SKM-1 (cell line): Measurements from ENCODE around the gene SGMS1.
"Not testable (repeated sequence)": the region's sequence is repeated elsewhere in the genome, so short reads cannot be mapped to it uniquely, and the experiment has no call there.

Experiments used
- DNase-seq: peaks from one replicate; lab custom pipeline; 2025; ENCODE audit not compliant: unreplicated experiment; lab: John Stamatoyannopoulos, UW

The SGMS1 gene

DNA sequence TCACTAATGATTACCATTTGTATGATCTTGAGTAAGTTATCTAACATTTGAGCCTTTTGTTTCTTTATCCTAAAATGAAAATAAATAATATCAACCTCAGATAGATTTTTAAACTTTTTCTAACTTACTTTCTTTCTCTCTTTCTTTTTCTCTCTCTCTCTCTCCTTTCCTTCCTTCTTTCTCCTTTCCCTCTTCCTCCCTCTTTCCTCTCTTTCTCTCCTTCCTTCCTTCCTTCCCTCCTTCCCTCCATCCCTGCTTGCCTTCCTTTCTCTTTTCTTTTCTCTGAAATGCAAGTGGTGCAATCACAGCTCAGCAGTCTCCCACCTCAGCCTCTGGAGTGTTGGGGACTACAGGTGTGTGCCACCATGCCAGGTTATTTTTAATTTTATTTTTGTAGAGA, 239.5 kb downstream of the SGMS1 start:
- DNase-seq = no peak

DNA sequence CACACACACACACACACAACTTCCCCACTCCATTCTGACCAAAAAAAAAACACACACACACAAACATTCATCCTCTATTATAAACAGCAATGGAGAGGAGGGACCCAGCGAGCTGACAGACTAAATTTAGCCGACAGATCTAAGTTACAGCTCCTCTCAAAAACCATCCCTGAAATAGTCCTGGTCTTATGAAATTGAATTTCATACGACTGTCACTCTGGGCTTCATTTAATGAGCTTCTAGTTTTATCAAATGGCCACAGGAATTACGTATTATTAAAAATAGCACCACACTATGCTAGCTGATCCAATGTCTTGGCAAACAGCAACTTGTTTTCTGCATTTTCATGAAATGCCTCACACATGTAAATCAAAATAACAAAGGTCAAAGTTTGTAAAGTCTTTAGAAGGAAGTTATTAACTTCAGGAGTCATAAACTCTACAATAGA, 241.2 kb downstream of the SGMS1 start:
- DNase-seq = no peak

DNA sequence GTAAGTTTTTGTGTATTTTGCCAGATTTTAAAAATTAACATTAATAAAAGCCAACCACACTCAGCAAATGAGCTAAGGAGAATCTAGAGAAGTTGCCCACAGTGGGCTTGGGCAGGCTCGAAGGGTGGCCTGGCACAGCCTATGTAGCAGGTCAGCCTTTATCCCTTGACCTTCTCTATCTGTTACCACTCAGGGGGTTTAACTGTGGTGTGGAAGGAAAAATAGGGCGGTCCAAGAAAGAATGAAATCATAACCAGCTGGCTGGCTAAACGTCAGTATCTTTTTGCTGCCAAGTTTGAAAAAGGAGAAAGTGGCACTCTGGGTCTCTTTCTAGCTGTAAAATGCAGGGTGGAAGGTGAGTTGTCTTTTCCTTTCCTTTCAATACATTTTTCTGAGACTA, 242.1 kb downstream of the SGMS1 start:
- DNase-seq = no peak

DNA sequence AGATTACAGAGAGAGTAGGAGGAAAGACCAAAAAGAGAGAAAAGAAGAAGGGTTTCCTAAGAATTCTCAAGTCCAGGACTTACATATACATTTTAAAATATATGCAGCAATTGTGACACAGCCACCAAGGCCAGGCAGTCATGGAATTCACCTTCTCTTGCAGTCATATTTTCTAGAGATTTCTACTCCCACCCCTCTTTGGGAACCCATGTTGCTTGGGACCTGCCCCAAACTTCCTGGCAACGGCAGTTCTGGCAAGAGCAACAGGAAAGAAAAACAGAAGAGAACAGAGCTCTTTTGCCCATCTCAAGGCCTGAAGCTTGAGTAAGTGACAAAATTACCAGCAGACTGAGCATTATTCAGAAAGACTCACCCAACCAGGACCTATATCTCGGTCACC, 244.1 kb downstream of the SGMS1 start:
- no peak for DNase-seq

DNA sequence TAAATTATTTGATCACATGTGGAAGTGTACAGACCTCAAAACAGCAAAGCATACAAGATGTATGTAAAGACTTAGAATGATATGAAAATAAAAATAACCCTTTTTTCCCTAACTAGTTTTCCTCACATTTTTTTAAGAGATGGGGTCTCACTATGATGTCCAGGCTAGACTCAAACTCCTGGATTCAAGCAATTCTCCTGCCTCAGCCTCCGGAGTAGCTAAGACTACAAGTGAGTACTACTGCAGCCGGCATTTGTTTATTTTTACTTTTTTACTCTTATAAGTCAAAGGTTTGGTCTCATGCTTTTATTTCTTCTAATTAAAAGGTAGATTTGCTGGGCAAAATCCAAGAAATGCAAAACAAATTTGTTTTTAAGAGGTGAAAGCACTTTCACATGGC, 248.0 kb downstream of the SGMS1 start:
- no peak for DNase-seq

DNA sequence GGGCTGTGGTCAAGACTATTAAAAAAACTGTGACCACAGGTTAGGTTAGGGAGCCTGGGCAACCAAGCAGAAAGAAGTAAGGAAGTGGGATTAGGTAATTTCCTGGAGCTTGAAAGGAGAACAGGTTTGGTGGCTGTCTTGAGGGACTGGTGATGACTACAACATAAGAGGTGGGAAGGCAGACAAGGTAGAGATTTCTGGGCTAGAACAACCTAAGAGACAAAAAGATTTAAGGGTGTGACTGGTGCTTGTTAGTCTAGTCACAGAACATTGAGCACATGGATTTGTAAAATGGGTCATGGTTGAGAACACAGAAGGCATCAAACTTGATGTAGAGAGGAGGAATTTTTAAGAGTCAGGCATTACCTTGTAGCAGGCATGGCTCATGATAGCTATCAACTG, 248.7 kb downstream of the SGMS1 start:
- peak; percentile 48 for DNase-seq

DNA sequence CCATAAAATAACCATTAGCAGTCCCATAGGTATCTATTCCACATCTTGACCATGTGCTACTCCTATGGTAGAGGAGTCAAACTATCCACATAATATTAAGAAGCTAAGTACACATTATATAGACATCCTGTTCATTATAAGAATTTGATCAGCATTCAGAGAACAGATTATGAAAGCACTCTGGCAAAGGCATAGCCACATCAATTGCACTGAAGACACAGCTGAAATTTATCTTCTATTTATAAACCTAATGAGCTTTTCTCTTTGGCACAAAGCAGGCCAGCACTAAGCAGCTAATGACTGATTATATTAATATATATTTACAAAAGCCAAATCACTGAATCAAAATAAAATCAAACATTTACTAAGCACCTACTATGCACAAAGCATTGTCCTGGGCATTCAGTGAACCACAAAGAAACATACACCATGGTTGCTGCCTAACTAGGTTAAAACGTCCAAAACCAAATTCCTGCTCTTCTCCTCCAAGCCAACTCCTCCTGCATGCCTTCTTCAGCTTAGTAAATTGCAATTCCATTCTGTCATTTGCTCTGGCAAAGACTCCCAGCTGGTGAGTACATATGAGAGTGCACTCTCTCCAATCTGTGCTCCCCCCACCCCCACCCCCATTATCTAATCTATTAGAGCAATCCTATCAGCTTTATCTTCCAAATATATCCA, 249.8 kb downstream of the SGMS1 start:
- no peak for DNase-seq

DNA sequence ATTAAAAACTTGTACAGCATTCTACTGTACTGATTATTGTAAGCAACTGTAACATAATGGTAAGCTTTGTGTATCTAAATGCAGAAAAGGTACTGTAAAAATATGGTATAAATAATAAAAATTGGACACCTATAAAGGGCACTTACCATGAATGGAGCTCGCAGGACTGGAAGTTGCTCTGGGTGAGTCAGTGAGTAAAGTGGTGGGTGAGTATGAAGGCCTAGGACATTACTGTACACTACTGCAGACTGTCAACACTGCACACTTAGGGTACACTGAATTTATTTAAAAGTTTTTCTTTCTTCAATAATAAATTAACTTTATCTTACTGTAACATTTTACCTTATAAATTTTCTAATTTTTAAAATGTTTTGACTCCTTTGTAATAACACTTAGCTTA, 253.8 kb downstream of the SGMS1 start:
- no peak for DNase-seq

DNA sequence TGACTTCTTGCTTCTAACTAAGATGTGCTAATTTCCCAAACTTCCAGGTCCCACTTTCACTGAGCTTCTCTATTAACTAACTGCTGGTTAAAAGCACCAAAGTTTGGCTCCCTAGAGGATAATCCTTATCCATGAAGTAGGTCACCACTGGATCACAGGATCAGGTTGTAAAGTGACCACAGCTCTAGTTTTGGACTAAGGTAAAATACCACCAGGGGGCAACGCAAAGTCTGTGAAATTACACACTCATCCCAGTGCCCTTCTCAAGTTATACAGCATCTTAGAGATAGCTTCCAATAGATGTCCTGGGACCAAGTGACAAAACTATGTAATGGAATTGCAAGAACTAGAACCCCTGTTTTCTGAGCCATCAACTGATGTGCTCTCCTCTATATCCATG, 256.0 kb downstream of the SGMS1 start:
- DNase-seq = peak; percentile 16

DNA sequence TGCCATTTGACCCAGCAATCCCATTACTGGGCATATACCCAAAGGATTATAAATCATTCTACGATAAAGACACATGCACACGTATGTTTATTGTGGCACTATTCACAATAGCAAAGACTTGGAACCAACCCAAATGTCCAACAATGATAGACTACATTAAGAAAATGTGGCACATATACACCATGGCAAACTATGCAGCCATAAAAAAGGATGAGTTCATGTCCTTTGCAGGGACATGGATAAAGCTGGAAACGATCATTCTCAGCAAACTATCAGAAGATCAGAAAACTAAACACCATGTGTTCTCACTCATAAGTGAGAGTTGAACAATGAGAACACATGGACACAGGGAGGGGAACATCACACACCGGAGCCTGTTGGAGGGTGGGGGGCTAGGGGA, 257.3 kb downstream of the SGMS1 start:
- not testable (repeated sequence) for DNase-seq

DNA sequence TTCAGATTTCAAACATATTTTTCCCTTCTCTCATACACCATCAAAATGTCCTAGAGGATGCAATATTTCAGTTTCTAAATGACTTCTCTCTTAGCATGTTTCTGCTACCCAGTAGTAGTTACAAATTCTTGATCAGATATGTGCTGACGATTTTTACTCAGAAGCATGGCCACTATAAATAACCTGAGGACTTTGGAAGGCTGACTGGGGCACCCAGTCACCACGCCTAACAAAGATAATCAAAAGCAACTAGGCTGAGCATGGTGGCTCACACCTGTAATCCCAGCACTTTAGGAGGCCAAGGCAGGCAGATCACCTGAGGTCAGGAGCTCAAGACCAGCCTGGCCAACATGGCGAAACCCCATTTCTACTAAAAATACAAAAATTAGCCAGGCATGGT, 259.0 kb downstream of the SGMS1 start:
- DNase-seq = not testable (repeated sequence)

DNA sequence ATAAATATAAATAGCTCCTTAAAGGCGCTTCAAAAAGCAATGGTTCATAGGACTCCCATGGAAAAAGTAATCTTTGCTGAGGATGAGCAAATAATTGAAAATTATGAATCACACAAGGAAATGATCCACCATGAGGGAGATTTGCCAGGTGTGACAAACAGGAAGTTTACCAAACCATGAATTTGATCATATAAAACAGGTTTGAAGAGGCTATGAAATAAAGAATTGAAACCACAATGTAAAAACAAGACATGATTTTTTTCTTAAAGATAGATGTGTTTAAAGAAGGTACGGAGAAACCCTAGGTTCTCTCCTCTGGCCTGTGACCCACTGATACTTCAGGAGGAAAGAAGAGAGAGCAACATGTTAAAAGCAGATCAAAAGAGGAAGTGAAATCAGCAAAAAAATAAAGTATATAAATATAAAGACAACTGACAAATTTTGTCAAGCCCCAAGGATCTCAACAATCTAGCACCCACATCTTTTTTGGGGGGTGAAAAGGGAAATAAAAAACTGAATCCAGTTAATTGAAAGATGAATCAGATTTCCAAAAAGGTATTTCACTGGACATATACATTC, 261.1 kb downstream of the SGMS1 start:
- DNase-seq = no peak

DNA sequence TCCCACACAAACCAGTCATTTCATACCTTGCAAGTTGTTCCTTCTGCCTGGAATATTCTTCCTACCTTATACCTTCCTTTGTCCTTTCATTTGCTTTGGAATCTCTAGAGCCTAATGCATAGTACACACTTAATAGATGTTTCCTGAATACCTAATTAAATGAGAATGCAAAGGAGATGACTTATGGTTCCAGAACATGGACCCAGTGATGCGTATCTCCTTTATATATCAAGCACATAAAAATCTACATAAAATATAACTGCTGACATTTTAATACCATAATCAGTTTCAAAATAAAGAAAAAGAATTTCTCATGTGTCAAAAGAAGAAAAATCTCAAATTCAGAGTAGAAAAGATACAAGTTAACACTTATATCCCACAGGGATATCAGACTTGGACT, 261.8 kb downstream of the SGMS1 start:
- DNase-seq = no peak

DNA sequence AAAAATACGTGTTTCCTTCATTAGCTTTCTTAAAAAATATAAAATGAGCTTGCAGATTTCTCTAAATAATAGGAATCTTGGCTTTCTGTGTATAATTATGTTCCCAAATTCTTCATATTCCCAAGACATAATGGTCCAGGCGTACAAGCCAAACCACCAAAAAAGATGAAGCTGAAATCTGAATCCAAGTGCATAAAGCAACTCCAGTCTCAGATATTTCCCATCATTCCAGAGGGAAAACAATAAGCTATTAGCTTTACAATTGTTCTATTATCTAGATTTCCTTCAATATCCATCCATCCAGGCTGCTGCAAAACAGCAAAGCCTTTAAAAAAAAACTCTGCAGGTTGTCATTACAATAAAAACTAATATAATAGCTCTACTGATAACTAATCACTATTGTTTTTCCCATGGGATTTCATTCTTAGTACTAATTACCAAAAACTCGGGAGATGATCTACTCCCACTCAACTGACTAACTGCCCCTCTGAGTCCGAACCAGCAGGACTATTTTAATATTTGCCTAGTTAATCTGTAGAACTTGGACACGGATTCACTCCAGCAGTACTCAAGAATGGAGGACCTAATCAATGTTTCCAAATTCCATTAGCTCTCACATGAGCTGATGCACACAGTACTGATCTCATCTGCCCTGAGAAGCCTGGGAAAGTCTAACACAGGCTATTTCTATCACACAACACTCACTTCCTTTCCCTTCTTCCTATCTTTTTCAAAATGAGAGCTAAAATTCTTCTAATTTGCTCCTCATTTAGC, 263.5 kb downstream of the SGMS1 start:
- no peak for DNase-seq

DNA sequence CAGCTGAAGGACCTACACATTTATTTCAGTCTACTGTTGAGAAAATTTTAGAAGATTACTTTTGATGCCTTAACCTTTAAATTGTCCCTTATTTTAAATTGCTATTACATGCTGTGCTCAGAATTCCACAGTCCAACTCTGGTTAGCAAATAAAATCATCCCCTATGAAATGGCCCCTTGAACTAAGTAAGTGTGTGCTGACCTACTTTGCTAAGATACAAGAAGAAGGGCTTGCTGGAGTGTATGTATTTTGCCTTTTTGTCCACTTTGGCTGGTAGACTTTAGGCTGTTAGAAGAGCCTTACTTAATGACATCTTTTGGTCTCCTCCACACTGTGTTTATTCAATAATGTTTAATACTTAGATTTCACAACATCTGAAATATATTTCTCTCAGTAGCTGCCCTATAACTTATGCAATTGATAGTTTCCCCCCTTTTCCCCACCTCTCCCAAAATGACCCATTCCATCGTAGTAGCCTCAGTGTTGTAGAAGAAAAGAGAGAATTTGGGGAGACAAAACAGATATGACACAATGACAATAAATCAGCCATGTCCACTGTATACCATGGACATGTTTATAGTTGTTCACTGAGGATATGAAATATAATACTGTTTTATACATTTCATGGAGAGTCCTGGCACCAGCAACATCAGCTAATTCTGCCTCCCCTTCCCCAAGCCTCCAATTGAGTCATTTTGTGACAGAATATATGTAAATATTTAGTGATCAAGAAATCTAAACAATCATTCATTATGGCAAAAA, 264.6 kb downstream of the SGMS1 start:
- DNase-seq = no peak

DNA sequence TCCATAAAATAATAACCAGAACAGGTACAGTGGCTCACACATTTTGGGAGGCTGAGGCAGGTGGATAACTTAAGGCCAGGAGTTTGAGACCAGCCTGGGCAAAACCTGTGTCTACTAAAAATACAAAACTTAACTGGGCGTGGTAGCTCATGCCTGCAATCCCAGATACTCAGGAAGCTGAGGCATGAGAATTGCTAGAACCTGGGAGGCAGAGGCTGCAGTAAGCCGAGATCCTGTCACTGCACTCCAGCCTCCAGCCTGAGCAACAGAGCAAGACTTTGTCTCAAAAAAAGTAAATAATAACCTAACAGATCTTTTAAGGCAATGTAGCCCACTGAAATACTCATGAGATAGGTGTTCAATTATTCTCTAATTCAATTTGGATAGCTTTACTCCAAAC, 265.3 kb downstream of the SGMS1 start:
- no peak for DNase-seq

DNA sequence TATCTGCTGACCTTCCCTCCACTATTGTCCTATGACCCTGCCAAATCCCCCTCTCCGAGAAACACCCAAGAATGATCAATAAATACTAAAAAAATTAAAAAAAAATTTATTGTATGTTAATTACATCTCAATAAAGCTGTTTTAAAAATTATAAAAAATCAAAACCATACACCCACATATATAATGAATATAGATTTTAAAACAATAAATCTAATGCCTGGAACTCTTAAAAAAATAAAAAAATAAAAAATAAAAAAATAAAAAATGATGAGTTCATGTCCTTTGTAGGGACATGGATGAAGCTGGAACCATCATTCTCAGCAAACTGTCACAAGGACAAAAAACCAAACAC, 267.3 kb downstream of the SGMS1 start:
- not testable (repeated sequence) for DNase-seq

DNA sequence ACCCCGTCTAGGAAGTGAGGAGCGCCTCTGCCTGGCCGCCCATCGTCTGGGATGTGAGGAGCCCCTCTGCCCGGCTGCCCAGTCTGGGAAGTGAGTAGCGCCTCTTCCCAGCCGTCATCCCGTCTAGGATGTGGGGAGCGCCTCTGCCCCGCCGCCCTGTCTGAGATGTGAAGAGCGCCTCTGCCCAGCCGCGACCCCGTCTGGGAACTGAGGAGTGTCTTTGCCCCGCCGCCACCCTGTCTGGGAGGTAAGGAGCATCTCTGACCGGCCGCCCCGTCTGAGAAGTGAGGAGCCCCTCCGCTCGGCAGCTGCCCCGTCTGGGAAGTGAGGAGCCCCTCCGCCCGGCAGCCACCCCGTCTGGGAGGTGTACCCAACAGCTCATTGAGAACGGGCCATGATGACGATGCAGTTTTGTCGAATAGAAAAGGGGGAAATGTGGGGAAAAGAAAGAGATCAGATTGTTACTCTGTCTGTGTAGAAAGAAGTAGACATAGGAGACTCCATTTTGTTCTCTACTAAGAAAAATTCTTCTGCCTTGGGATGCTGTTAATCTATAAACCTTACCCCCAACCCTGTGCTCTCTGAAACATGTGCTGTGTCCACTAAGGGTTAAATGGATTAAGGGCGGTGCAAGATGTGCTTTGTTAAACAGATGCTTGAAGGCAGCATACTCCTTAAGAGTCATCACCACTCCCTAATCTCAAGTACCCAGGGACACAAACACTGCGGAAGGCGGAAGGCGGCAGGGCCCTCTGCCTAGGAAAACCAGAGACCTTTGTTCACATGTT, 267.9 kb downstream of the SGMS1 start:
- not testable (repeated sequence) for DNase-seq

DNA sequence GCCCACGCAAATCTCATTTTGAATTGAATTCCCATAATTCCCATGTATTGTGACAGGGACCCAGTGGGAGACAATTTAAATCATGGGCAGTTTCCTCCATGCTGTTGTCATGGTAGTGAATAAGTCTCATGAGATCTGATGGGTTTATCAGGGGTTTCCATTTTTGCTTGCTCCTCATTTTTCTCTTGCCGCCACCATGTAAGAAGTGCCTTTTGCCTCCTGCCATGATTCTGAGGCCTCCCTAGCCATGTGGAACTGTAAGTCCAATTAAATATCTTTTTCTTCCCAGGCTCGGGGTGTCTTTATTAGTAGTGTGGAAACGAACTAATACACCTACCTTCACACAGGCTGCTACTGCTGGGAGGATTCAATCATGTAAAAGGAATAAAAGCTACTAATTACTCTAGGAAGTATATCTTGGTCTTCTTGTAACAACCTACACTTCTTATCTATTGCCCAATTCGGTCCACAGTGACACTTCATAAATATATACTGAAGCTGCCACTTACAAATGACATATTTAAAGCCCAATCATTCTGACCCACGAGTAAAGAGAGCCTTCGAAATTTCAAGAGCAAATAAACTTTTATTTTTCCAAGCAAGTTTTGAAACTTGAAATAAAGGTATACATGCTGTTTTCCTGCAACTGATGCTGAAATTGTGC, 272.1 kb downstream of the SGMS1 start:
- DNase-seq = no peak

DNA sequence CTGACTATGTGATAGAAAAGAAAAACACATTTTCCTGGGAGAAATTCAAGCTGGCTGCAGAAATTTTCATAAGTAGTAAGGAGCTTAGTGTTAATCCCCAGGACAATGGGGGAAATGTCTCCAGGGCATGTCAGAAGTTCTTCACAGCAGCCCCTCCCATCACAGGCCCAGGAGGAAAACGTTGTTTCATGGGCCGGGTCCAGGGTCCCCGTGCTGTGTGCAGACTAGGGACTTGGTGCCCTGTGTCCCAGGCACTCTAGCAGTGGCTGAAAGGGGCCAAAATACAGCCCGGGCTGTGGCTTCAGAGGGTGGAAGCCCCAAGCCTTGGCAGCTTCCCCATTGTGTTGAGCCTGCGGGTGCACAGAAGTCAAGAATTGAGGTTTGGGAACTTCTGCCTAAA, 273.4 kb downstream of the SGMS1 start:
- no peak for DNase-seq
